AG09319 (cell line): ENCODE data around the gene MBNL2.

Experiments used
- DNase-seq: peaks from one replicate; pipeline ENCODE4 v3.0.0-alpha.2; 2010; ENCODE audit warnings: low read depth; ENCODE audit errors: extremely low read depth
- CTCF ChIP-seq: IDR thresholded peaks from 2 replicates; pipeline ENCODE4 v1.5.1; 2011; ENCODE audit warnings: low read depth, mild to moderate bottlenecking, inconsistent platforms, low read length, moderate library complexity

The MBNL2 gene

GRCh38 chr13:97417698-97418097 lies 195.6 kb downstream of the MBNL2 start:
- no peak for TF ChIP-seq CTCF

DNA sequence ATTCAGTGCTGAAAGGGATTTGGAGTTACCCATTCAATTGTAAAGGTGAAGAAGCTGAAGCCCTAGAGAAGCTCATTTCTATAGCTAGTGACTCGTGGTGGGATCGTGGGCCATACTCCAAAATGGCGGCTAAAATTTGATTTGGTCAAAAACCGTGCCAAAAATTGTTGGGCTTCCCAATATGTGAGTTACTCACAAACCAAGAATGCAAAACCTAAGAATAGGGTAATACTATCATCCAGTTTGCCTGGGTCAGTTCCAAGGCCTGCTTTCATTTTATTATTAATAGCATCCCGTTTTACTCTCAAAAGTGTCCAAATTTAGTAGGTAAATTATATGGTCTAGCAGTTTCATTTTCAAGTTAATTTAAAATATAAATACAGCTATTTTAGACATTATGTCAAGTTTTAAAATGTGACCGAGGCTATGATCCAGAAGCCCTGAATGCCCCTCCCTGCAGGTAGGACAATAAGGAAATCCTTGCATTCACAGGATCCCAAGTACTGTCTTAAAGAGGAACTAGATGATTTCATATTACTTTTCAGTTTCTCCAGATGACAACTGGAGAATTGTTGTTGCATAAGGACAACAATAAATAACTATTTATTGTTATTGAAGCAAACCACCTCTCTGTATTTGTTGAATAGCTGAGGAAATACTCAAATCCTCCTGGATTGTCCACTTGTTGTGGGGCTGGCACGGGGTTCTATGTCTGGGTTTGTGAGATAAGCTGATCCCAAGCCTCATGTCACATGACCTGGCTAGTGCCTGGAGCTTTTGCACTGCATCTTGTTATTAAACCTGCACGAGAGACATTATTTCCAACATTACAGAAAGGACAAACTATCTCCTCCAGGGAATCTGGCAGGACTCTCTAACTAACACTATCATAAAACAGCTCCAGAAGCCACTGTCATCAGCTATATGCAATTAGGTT lies 200.3 kb downstream of the MBNL2 start:
- DNase-seq, result no peak
- no peak for TF ChIP-seq CTCF

More at GRCh38 chr13:97417698-97418097, 195.6 kb downstream of the MBNL2 start:
- no peak for DNase-seq

GRCh38 chr13:97423300-97424045 lies 201.3 kb downstream of the MBNL2 start:
- no peak for DNase-seq
- TF ChIP-seq CTCF, result no peak

- no peak for DNase-seq
- no peak for TF ChIP-seq CTCF
Measured at GRCh38 chr13:97425590-97425989, 203.5 kb downstream of the MBNL2 start.

DNA sequence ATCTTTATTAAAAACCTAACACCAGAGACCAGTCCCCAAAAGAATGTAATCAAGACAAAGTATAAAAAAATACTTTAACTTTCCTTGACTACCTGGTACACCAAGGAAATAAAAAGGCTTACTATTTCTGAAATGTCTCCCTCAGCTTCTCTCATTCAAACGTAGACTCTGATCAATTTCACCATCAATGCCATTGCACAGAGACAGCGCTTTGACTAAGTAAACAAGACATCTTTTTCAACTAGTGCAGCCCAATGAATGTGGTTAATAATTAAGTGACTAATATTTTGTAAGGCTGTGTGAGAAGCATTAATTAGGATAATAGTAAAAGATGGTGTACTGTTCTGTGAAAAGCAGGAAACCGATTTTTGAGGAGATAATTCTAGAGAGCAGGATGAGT lies 204.6 kb downstream of the MBNL2 start:
- no peak for DNase-seq
- TF ChIP-seq CTCF, result no peak

GRCh38 chr13:97429681-97430081 lies 207.5 kb downstream of the MBNL2 start:
- DNase-seq, result no peak
- no peak for TF ChIP-seq CTCF

GRCh38 chr13:97430296-97430695 lies 208.2 kb downstream of the MBNL2 start:
- no peak for TF ChIP-seq CTCF
- no peak for DNase-seq
